K562 (cell line): ENCODE data around the gene SPEF1. TPM values are rescaled to one million over a fixed set of nuclear protein-coding genes. Genes with fewer than 3 reads are reported as not detected.

ENCODE experiments used
- ATF2 ChIP-seq: sonication (generic); formaldehyde crosslinking; IDR thresholded peaks from 2 replicates; pipeline ENCODE4 v1.8.1; 2022; ENCODE audit warnings: missing genetic modification reagents
- E2F4 ChIP-seq: sonication (generic); formaldehyde crosslinking; IDR thresholded peaks from 2 replicates; pipeline ENCODE4 v1.8.0; 2022; ENCODE audit warnings: mild to moderate bottlenecking, low read depth, missing genetic modification reagents
- FOXK2 ChIP-seq, 2 experiments: fragments of 450-650 bp; IDR thresholded peaks in 1 of 2; conservative IDR thresholded peaks in 1 of 2; 2 replicates each; pipeline ENCODE4 v1.6.1; 2016; ENCODE audit warnings: low read depth in 2 of 2, mild to moderate bottlenecking in 1 of 2
- GMEB1 ChIP-seq: fragments of 250-450 bp; sonication (Bioruptor Pico); IDR thresholded peaks from 2 replicates; pipeline ENCODE4 v1.4.0; 2020; ENCODE audit warnings: mild to moderate bottlenecking
- HMBOX1 ChIP-seq: sonication (generic); IDR thresholded peaks from 2 replicates; pipeline ENCODE4 v1.6.1; 2016
- KLF1 ChIP-seq: fragments of 450-650 bp; IDR thresholded peaks from 2 replicates; pipeline ENCODE4 v1.6.1; 2016; ENCODE audit warnings: missing genetic modification characterization, missing compliant biosample characterization
- MTA3 ChIP-seq: fragments of 450-650 bp; formaldehyde crosslinking; IDR thresholded peaks from 2 replicates; pipeline ENCODE4 v1.6.1; 2017; ENCODE audit warnings: mild to moderate bottlenecking, borderline replicate concordance
- NR1H2 ChIP-seq: sonication (generic); formaldehyde crosslinking; IDR thresholded peaks from 2 replicates; pipeline ENCODE4 v1.4.0; 2020; ENCODE audit warnings: mild to moderate bottlenecking, missing genetic modification reagents
- TBL1XR1 ChIP-seq, 2 experiments: IDR thresholded peaks; 2 replicates each; pipeline ENCODE4 v1.6.1; 2012; ENCODE audit warnings: improper control_type of control experiment in 2 of 2, low read length in 2 of 2, mild to moderate bottlenecking in 1 of 2
- TRIM24 ChIP-seq, 2 experiments: fragments of 450-650 bp; IDR thresholded peaks; 2 replicates each; pipeline ENCODE4 v1.6.1; 2016
- ZBTB43 ChIP-seq: sonication (generic); formaldehyde crosslinking; IDR thresholded peaks from 2 replicates; pipeline ENCODE4 v1.8.0; 2023; ENCODE audit warnings: mild to moderate bottlenecking, missing genetic modification reagents
- ZBTB7A ChIP-seq: IDR thresholded peaks from 2 replicates; pipeline ENCODE4 v1.6.1; 2011; ENCODE audit warnings: low read depth, mild to moderate bottlenecking, low read length, moderate library complexity, borderline replicate concordance; ENCODE audit not compliant: control insufficient read depth
- ZNF24 ChIP-seq: fragments of 450-650 bp; IDR thresholded peaks from 2 replicates; pipeline ENCODE4 v1.6.1; 2016
- ZNF282 ChIP-seq: sonication (generic); formaldehyde crosslinking; IDR thresholded peaks from 2 replicates; pipeline ENCODE4 v1.8.1; 2023; ENCODE audit warnings: missing genetic modification reagents
- ZNF384 ChIP-seq: IDR thresholded peaks from 2 replicates; pipeline ENCODE4 v1.6.1; 2012; ENCODE audit warnings: low read depth, low read length, improper control_type of control experiment
- ZNF655 ChIP-seq: fragments of 250-450 bp; sonication (Bioruptor Pico); IDR thresholded peaks from 2 replicates; pipeline ENCODE4 v1.5.0; 2021
- ZNF717 ChIP-seq: fragments of 250-450 bp; sonication (Bioruptor Pico); IDR thresholded peaks from 2 replicates; pipeline ENCODE4 v1.5.0; 2021
- polyA plus RNA-seq, 8 experiments: library from polyadenylated mRNA; depleted of rRNA in 4 of 8; stranded (reverse) in 5 of 8; unstranded in 3 of 8; fragments of >200 nt; fragmentation: Nextera tagmentation in 2 of 8; fragmentation: Illumina TruSeq in 1 of 8; extraction: Ambion mirVana in 2 of 8; extraction: Trizol in 1 of 8; gene quantifications; 2 replicates each; pipeline versions ENCODE4 v1.2.1 to v1.2.3, GENCODE V29; 2011 to 2014; ENCODE audit warnings: inconsistent platforms in 1 of 8, missing spikeins in 1 of 8
- total RNA-seq, 7 experiments: library from RNA; depleted of rRNA in 6 of 7; stranded (reverse); fragments of >200 nt in 6 of 7; fragmentation: Illumina TruSeq in 2 of 7; extraction: Trizol in 2 of 7; gene quantifications; 2 replicates each; pipeline versions ENCODE4 v1.2.1 to v1.2.3, GENCODE V29; 2011 to 2021; ENCODE audit warnings: low replicate concordance in 1 of 7

The SPEF1 gene
- total and polyA plus RNA-seq, 9 of the 15 experiments (the other 6 are each of a cell fraction or from before 2014, with no cell fraction given): not detected

GRCh38 chr20:3820048-3820900 lies 39.0 kb upstream of the SPEF1 start, which contains the start of gene AP5S1 (continued):
- peak; percentile 56; the same call in 1 of the 2 replicates for TF ChIP-seq NR1H2 (CRISPR knock-in tag)
- no peak for TF ChIP-seq HMBOX1
- TF ChIP-seq GMEB1 (CRISPR knock-in tag): peak; percentile 77
- no peak for TF ChIP-seq ZNF717 (CRISPR knock-in tag)
- 0 out of 4 replicates have a peak, but pooled peaks of 1 of the 2 experiments have one; percentile 53 for TF ChIP-seq TRIM24 (IDR thresholded peaks at IDR 0.05)
- peak; percentile 86; the same call in 1 of the 2 replicates for TF ChIP-seq ZBTB43 (CRISPR knock-in tag)
- TF ChIP-seq E2F4: peak; percentile 75; the same call in 1 of the 2 replicates
- peak in 1 of 2 experiments; percentile 85; a peak in 3 of 4 replicates for TF ChIP-seq TBL1XR1 (IDR thresholded peaks at IDR 0.05; ENCODE audit: low read length in 2 of 2)
- peak; percentile 72; the same call in 1 of the 2 replicates for TF ChIP-seq MTA3
- TF ChIP-seq KLF1 (tag): peak; percentile 80
- TF ChIP-seq ZNF655 (CRISPR knock-in tag): no peak
- TF ChIP-seq ZNF24: no peak
- peak; percentile 94; the same call in 1 of the 2 replicates for TF ChIP-seq ZNF282 (CRISPR knock-in tag)
- TF ChIP-seq ZNF384: 0 out of 2 replicates have a peak, but pooled peaks have one; percentile 13
- peak; percentile 95 for TF ChIP-seq ATF2 (CRISPR knock-in tag)
- TF ChIP-seq FOXK2 (conservative IDR thresholded peaks at IDR 0.05 in 1 of 2, IDR thresholded peaks at IDR 0.05 in 1 of 2; ENCODE audit: low read depth in 2 of 2): 0 out of 4 replicates have a peak, but pooled peaks of 1 of the 2 experiments have one; percentile 28
- TF ChIP-seq ZBTB7A: peak; percentile 77
